ENCODE data around the gene ALMS1.
"Not testable (repeated sequence)": the region's sequence is repeated elsewhere in the genome, so short reads cannot be mapped to it uniquely, and the experiment has no call there.

ALMS1 gene

DNA sequence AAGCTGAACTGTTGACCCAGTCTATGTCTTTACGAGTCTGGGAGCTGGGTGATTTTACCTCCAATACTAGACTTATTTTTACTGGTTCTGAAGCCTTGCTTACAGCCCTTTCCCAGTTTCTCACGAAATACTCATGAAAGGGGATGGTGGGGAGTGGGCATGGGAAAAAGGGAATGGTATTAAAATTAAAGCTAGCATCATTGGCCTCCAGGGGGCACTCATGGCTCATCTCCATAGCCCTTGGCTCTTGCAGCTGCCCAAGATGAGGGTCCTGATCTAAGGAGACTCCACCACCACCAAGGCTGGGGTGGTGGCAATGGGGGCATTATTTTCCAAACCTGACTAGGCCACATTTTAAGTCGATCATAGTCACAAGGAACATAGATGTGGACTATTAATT is 234.3 kb downstream of the ALMS1 start:
- not testable (repeated sequence) for H3K18ac ChIP-seq (ENCODE audit: low read depth in 1 of 2, low read length in 2 of 2); H3K4me2 ChIP-seq (ENCODE audit: low read length, poor library complexity, severe bottlenecking); H3K4me1 ChIP-seq (ENCODE audit: control insufficient read depth, insufficient read depth, low read depth, low read length); H2BK15ac ChIP-seq (ENCODE audit: low read depth, poor library complexity, severe bottlenecking); H2BK5ac ChIP-seq (ENCODE audit: low read depth, low read length, poor library complexity, severe bottlenecking); H3K9ac ChIP-seq (ENCODE audit: low read length); H3K9me3 ChIP-seq (ENCODE audit: control insufficient read depth, low read length); DNase-seq; H2AK5ac ChIP-seq (ENCODE audit: low read length, severe bottlenecking); H3K4ac ChIP-seq (ENCODE audit: low read depth in 1 of 2, low read length in 2 of 2); H3K23ac ChIP-seq (ENCODE audit: low read length in 2 of 2); H2BK12ac ChIP-seq (ENCODE audit: low read length in 2 of 2); H2BK120ac ChIP-seq (ENCODE audit: low read depth, low read length); H4K91ac ChIP-seq (ENCODE audit: low read length); H3K14ac ChIP-seq (ENCODE audit: low read length in 2 of 2); H3K27me3 ChIP-seq (ENCODE audit: control insufficient read depth in 1 of 2, insufficient read depth in 1 of 2, low read length in 2 of 2); H2AFZ ChIP-seq (ENCODE audit: low read depth, low read length); H3K79me1 ChIP-seq (replicated peaks; ENCODE audit: low read length, poor library complexity, severe bottlenecking); H3K36me3 ChIP-seq (ENCODE audit: control insufficient read depth in 1 of 2, insufficient read depth in 2 of 2, low read depth in 1 of 2, low read length in 2 of 2); H3K27ac ChIP-seq (ENCODE audit: low read length, poor library complexity, severe bottlenecking); H3K4me3 ChIP-seq (ENCODE audit: insufficient read depth in 1 of 2, low read depth in 1 of 2, low read length in 2 of 2); H4K8ac ChIP-seq (ENCODE audit: low read length)
- WGBS: 54% methylated on average over 1 of the region's 3 CpGs

- not testable (repeated sequence) for H2BK5ac ChIP-seq (ENCODE audit: low read depth, low read length, poor library complexity, severe bottlenecking); DNase-seq
Measured at GRCh38 chr2:73624036-73624435, 238.4 kb downstream of the ALMS1 start.

DNA sequence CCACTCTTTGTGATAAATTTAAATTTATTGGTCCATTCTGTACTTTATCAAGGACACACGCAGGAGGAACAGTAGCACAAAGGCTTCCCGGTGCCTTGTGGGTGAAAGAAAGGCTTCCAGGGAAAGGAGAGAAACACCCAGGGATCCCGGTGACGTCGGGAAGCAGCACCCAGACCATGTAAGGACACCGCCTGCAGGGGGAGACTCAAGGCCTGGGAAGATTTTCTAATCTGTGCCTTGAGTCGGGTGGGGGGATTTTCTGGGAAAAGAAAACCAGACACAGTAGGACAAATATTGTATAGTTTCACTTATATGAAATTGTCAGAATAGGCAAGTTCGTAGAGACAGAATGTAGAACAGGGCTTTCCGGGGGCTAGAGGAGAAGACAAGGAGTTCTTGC is 239.0 kb downstream of the ALMS1 start:
- H2BK120ac ChIP-seq (ENCODE audit: low read depth, low read length); H3K9me3 ChIP-seq (ENCODE audit: control insufficient read depth, low read length); H3K4me1 ChIP-seq (ENCODE audit: control insufficient read depth, insufficient read depth, low read depth, low read length); H3K79me1 ChIP-seq (replicated peaks; ENCODE audit: low read length, poor library complexity, severe bottlenecking); H3K27me3 ChIP-seq (ENCODE audit: control insufficient read depth in 1 of 2, insufficient read depth in 1 of 2, low read length in 2 of 2); H2AK5ac ChIP-seq (ENCODE audit: low read length, severe bottlenecking); H3K4me2 ChIP-seq (ENCODE audit: low read length, poor library complexity, severe bottlenecking); H3K36me3 ChIP-seq (ENCODE audit: control insufficient read depth in 1 of 2, insufficient read depth in 2 of 2, low read depth in 1 of 2, low read length in 2 of 2); H3K18ac ChIP-seq (ENCODE audit: low read depth in 1 of 2, low read length in 2 of 2); H2AFZ ChIP-seq (ENCODE audit: low read depth, low read length); H3K27ac ChIP-seq (ENCODE audit: low read length, poor library complexity, severe bottlenecking); H3K4me3 ChIP-seq (ENCODE audit: insufficient read depth in 1 of 2, low read depth in 1 of 2, low read length in 2 of 2); H2BK5ac ChIP-seq (ENCODE audit: low read depth, low read length, poor library complexity, severe bottlenecking); DNase-seq; H4K8ac ChIP-seq (ENCODE audit: low read length); H4K91ac ChIP-seq (ENCODE audit: low read length); H2BK15ac ChIP-seq (ENCODE audit: low read depth, poor library complexity, severe bottlenecking); H3K14ac ChIP-seq (ENCODE audit: low read length in 2 of 2); H3K9ac ChIP-seq (ENCODE audit: low read length); H3K4ac ChIP-seq (ENCODE audit: low read depth in 1 of 2, low read length in 2 of 2); H2BK12ac ChIP-seq (ENCODE audit: low read length in 2 of 2); H3K23ac ChIP-seq (ENCODE audit: low read length in 2 of 2): not testable (repeated sequence)
- WGBS: 66% methylated on average over 2 of the region's 9 CpGs

More at GRCh38 chr2:73624036-73624435, 238.4 kb downstream of the ALMS1 start:
- H3K9me3 ChIP-seq (ENCODE audit: control insufficient read depth, low read length); H2AK5ac ChIP-seq (ENCODE audit: low read length, severe bottlenecking); H3K79me1 ChIP-seq (replicated peaks; ENCODE audit: low read length, poor library complexity, severe bottlenecking); H3K23ac ChIP-seq (ENCODE audit: low read length in 2 of 2); H3K4me2 ChIP-seq (ENCODE audit: low read length, poor library complexity, severe bottlenecking); H2BK120ac ChIP-seq (ENCODE audit: low read depth, low read length); H3K14ac ChIP-seq (ENCODE audit: low read length in 2 of 2); H3K36me3 ChIP-seq (ENCODE audit: control insufficient read depth in 1 of 2, insufficient read depth in 2 of 2, low read depth in 1 of 2, low read length in 2 of 2); H3K4me3 ChIP-seq (ENCODE audit: insufficient read depth in 1 of 2, low read depth in 1 of 2, low read length in 2 of 2); H3K27ac ChIP-seq (ENCODE audit: low read length, poor library complexity, severe bottlenecking); H3K4me1 ChIP-seq (ENCODE audit: control insufficient read depth, insufficient read depth, low read depth, low read length); H3K9ac ChIP-seq (ENCODE audit: low read length); H4K8ac ChIP-seq (ENCODE audit: low read length); H3K18ac ChIP-seq (ENCODE audit: low read depth in 1 of 2, low read length in 2 of 2); H2BK12ac ChIP-seq (ENCODE audit: low read length in 2 of 2); H2BK15ac ChIP-seq (ENCODE audit: low read depth, poor library complexity, severe bottlenecking); H3K4ac ChIP-seq (ENCODE audit: low read depth in 1 of 2, low read length in 2 of 2); H2AFZ ChIP-seq (ENCODE audit: low read depth, low read length); H4K91ac ChIP-seq (ENCODE audit: low read length); H3K27me3 ChIP-seq (ENCODE audit: control insufficient read depth in 1 of 2, insufficient read depth in 1 of 2, low read length in 2 of 2): not testable (repeated sequence)

DNA sequence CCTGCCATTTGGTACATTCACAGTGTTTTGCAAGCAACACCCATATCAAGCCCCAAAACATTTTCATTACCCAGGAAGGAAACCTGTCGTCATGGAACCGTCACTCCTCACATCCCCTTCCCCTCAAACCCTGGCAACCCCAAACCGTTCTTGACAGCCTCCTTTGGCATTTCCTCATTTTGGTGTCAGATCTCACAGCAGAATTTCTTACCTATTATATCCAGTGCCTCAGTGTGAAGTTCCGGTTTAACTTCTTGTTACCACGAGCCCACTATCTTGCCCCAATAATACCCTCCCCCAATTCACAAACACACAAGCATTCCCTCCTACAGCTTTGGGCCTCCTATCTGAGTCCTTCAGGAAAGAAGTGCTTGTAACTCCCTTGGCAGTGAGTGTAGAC is 240.6 kb downstream of the ALMS1 start:
- H2BK15ac ChIP-seq (ENCODE audit: low read depth, poor library complexity, severe bottlenecking); H3K9me3 ChIP-seq (ENCODE audit: control insufficient read depth, low read length); H3K27me3 ChIP-seq (ENCODE audit: control insufficient read depth in 1 of 2, insufficient read depth in 1 of 2, low read length in 2 of 2); H3K18ac ChIP-seq (ENCODE audit: low read depth in 1 of 2, low read length in 2 of 2); H3K4me1 ChIP-seq (ENCODE audit: control insufficient read depth, insufficient read depth, low read depth, low read length); H3K36me3 ChIP-seq (ENCODE audit: control insufficient read depth in 1 of 2, insufficient read depth in 2 of 2, low read depth in 1 of 2, low read length in 2 of 2); H3K23ac ChIP-seq (ENCODE audit: low read length in 2 of 2); H3K4me2 ChIP-seq (ENCODE audit: low read length, poor library complexity, severe bottlenecking); H4K8ac ChIP-seq (ENCODE audit: low read length); H3K79me1 ChIP-seq (replicated peaks; ENCODE audit: low read length, poor library complexity, severe bottlenecking); H2BK120ac ChIP-seq (ENCODE audit: low read depth, low read length); H2AK5ac ChIP-seq (ENCODE audit: low read length, severe bottlenecking); DNase-seq; H2BK5ac ChIP-seq (ENCODE audit: low read depth, low read length, poor library complexity, severe bottlenecking); H2AFZ ChIP-seq (ENCODE audit: low read depth, low read length); H3K4ac ChIP-seq (ENCODE audit: low read depth in 1 of 2, low read length in 2 of 2); H3K27ac ChIP-seq (ENCODE audit: low read length, poor library complexity, severe bottlenecking); H2BK12ac ChIP-seq (ENCODE audit: low read length in 2 of 2); H3K4me3 ChIP-seq (ENCODE audit: insufficient read depth in 1 of 2, low read depth in 1 of 2, low read length in 2 of 2); H4K91ac ChIP-seq (ENCODE audit: low read length); H3K9ac ChIP-seq (ENCODE audit: low read length): not testable (repeated sequence)
- H3K14ac ChIP-seq (ENCODE audit: low read length in 2 of 2): peak overlapping the region in 1 of 2 experiments; percentile 65
- WGBS: 78% methylated on average over 5 of the region's 5 CpGs
